SHP77 treated with DMSO at 0.1 percent for 48 hours (cell line): ENCODE results near the gene TRIP12.
A peak's percentile ranks its signal among the peaks of the same experiment; 100 is the strongest.

Experiments used
- DNase-seq: peaks from one replicate; lab custom pipeline; 2025; lab: John Stamatoyannopoulos, UW

Gene TRIP12

DNA sequence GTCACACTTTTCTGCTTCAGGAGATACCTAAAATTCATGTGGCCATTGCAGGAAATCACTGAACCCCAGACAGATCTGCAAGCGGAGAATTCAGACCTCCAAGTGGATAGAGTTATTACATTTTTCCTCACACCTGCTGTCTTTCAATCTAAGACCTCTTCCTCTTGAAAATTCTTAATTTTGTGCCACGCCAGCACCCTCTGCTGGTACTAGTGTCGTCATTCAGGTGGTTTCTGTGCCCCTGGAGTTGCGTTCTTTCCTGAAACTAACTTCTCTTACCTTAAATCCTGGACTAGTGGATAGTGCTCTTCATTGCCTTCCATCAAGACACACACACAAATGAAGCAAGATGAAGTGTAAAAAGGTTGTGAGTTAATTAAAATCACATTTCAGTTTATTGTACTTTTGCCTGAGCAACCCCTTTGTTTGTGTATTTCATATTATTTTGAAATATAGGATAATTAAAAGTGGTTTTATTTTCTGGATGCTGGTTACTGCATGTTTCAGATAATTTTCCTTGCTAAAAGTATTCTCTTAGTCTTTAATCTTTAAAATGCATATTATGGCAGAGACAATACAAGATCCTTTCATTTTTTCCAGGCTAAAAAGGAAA lies 205.8 kb downstream of the TRIP12 start:
- peak; percentile 74 for DNase-seq

DNA sequence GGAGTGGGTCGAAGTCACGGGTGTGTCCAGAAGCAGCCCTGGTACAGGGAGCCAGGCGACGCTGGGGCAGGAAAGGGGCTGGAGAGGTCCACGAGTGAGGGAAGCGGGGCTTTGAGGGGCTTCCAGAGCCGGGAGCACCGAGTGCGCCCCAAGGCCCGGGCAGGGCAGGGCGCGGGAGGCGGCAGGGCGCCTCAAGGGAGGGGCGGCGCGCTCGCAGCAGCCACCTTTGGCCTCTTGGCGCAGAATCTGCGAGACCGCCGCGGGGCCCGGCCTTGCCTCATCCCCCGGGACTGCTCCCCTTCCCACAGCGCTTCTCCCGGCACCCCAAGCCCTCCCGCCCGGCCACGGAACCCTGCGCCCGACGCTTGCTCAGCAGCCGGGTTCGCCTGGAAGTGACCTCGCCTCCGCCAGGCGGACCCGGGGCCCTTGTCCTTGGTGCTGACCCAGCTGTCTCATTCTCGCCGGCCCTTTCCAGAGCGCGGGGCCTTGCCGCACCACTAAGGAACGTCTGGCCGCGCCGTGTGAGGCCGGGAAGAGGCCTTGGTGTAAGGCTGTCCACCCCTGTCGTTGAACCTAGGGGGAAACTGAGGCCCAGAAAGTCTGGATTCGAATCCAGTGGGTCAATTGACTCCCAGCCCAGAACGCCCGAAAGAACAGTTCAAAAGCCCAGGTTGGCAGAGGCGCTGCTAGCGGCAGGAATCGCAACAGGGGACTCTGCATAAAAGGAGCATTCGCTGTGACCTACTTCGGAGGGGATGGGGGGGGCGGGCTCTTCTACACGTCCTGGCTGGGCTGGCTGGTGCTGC lies 206.9 kb downstream of the TRIP12 start:
- DNase-seq: peak; percentile 23

- DNase-seq: peak; percentile 29
Observed at GRCh38 chr2:229714080-229714735, 207.6 kb downstream of the TRIP12 start, which contains the start of gene DNER. Gene DNER (minus strand): TSS chr2:229714555. CDS start chr2:229714423, 132 bp downstream.
